Astrocyte of the spinal cord (primary cell): ENCODE results near the gene OR2W3.

Experiments
- DNase-seq: peaks from one replicate; pipeline ENCODE4 v3.0.0; 2011; ENCODE audit warnings: low read depth, low spot score
- H3K4me3 ChIP-seq: 2 replicates; pipeline ENCODE4 v1.5.1; 2011; ENCODE audit warnings: low read depth, mild to moderate bottlenecking, low read length, moderate library complexity
- CTCF ChIP-seq: IDR thresholded peaks from 2 replicates; pipeline ENCODE4 v1.5.1; 2012; ENCODE audit warnings: low read depth, mild to moderate bottlenecking, low read length, inconsistent platforms
- in situ Hi-C: cut with HindIII; loops from 2 replicates; pipeline ENCODE4 v1.10.0; 2017; ENCODE audit warnings: low sequenced_read_pairs

Gene OR2W3

GRCh38 chr1:247895163-247895637 is at the start of gene OR2W3:
Gene OR2W3 (plus strand): TSS chr1:247895587. CDS start chr1:247895587, 0 bp downstream.
- in situ Hi-C loops: no loop called here
- DNase-seq: no peak
- no peak for TF ChIP-seq CTCF
- no peak within 1 kb of the TSS for H3K4me3 ChIP-seq

DNA sequence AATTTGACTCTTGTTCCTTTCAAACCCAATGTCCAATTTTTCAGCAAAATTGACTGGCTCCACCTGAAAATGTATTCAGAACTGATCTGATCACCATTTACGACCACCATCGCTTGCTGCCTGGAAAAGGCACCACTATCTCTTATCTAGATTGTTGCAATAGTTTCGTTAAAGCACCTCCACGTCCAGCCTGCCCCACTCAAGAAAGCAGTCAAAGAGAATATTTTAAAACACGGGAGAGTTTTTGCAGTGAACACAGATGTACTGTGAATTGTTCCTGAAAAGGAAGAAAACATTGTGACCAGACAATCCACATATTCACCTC is 49.7 kb upstream of the OR2W3 start:
- no peak for DNase-seq
- no peak for TF ChIP-seq CTCF
- H3K4me3 ChIP-seq: no peak overlapping the region
- in situ Hi-C loops: no loop called here

- no peak for TF ChIP-seq CTCF
- no peak for DNase-seq
- in situ Hi-C loops: no loop called here
- H3K4me3 ChIP-seq: no peak overlapping the region
These were observed 47.0 kb upstream of the OR2W3 start for GRCh38 chr1:247848346-247848745.

GRCh38 chr1:247849616-247850015 is 45.8 kb upstream of the OR2W3 start:
- TF ChIP-seq CTCF: no peak
- no peak for DNase-seq
- H3K4me3 ChIP-seq: no peak overlapping the region
- in situ Hi-C loops: no loop called here

GRCh38 chr1:247854899-247855545 is 40.4 kb upstream of the OR2W3 start:
- no peak for DNase-seq
- no peak overlapping the region for H3K4me3 ChIP-seq
- TF ChIP-seq CTCF: no peak
- in situ Hi-C loops: no loop called here

- in situ Hi-C loops: no loop called here
- no peak overlapping the region for H3K4me3 ChIP-seq
- TF ChIP-seq CTCF: no peak
- DNase-seq: no peak
These were observed 39.5 kb upstream of the OR2W3 start for GRCh38 chr1:247855911-247856310.
